ENCODE data around the gene CHRM4. TPM values are rescaled to one million over a fixed set of nuclear protein-coding genes. Genes with fewer than 3 reads are reported as not detected.

The CHRM4 gene
- 0.37 and 0.39 TPM in 2 replicates for total RNA-seq
- long read RNA-seq = 0 reads

- peak within 1 kb of the TSS; percentile 90 for H3K4me3 Mint-ChIP-seq
- H3K9me3 Mint-ChIP-seq = no peaks in the 10 kb centered on the region
- H3K27ac Mint-ChIP-seq (ENCODE audit: unreplicated experiment) = no peak within 1 kb of the TSS
- DNase-seq (ENCODE audit: low read depth, low spot score) = peak; percentile 51
- peak; percentile 57 for TF ChIP-seq CTCF (conservative IDR thresholded peaks at IDR 0.05)
- H3K36me3 Mint-ChIP-seq (ENCODE audit: low read depth) = no peaks in the 10 kb centered on the region
- peaks cover 18% of the 10 kb centered on the region for H3K4me1 Mint-ChIP-seq
- peaks cover 63% of the 10 kb centered on the region for H3K27me3 Mint-ChIP-seq (ENCODE audit: low read depth)
These were observed at the start of gene CHRM4 for GRCh38 chr11:46391578-46392420. CHRM4 (minus strand) TSS chr11:46391776; CDS start chr11:46386557, 5,219 bp downstream.

GRCh38 chr11:46438211-46438610 lies 46.6 kb upstream of the CHRM4 start:
- Mint-ChIP-seq H3K9me3 (no peaks in the 10 kb centered on the region), H3K27me3 (ENCODE audit: low read depth) (no peaks in the 10 kb centered on the region), H3K4me3 (no peak overlapping the region), H3K36me3 (ENCODE audit: low read depth) (peaks cover 5% of the 10 kb centered on the region), H3K4me1 (peaks cover 5% of the 10 kb centered on the region), H3K27ac (ENCODE audit: unreplicated experiment) (no peak overlapping the region)
- no peak for TF ChIP-seq CTCF (conservative IDR thresholded peaks at IDR 0.05)
- DNase-seq (ENCODE audit: low read depth, low spot score) = no peak

- Mint-ChIP-seq H3K9me3 (no peaks in the 10 kb centered on the region), H3K36me3 (ENCODE audit: low read depth) (peaks cover 10% of the 10 kb centered on the region), H3K4me3 (no peak overlapping the region), H3K27ac (ENCODE audit: unreplicated experiment) (no peak overlapping the region), H3K27me3 (ENCODE audit: low read depth) (no peaks in the 10 kb centered on the region), H3K4me1 (peaks cover 5% of the 10 kb centered on the region)
- no peak for DNase-seq (ENCODE audit: low read depth, low spot score)
- TF ChIP-seq CTCF (conservative IDR thresholded peaks at IDR 0.05) = no peak
These were observed 45.6 kb upstream of the CHRM4 start for GRCh38 chr11:46437122-46437689.

GRCh38 chr11:46436113-46436512 lies 44.5 kb upstream of the CHRM4 start:
- Mint-ChIP-seq H3K27ac (ENCODE audit: unreplicated experiment) (no peak overlapping the region), H3K9me3 (no peaks in the 10 kb centered on the region), H3K36me3 (ENCODE audit: low read depth) (peaks cover 12% of the 10 kb centered on the region), H3K4me3 (no peak overlapping the region), H3K27me3 (ENCODE audit: low read depth) (no peaks in the 10 kb centered on the region), H3K4me1 (peaks cover 5% of the 10 kb centered on the region)
- no peak for TF ChIP-seq CTCF (conservative IDR thresholded peaks at IDR 0.05)
- DNase-seq (ENCODE audit: low read depth, low spot score) = no peak

GRCh38 chr11:46435679-46436078 lies 44.1 kb upstream of the CHRM4 start:
- Mint-ChIP-seq H3K4me3 (no peak overlapping the region), H3K27me3 (ENCODE audit: low read depth) (no peaks in the 10 kb centered on the region), H3K4me1 (peaks cover 5% of the 10 kb centered on the region), H3K36me3 (ENCODE audit: low read depth) (peaks cover 12% of the 10 kb centered on the region), H3K27ac (ENCODE audit: unreplicated experiment) (no peak overlapping the region), H3K9me3 (no peaks in the 10 kb centered on the region)
- no peak for TF ChIP-seq CTCF (conservative IDR thresholded peaks at IDR 0.05)
- no peak for DNase-seq (ENCODE audit: low read depth, low spot score)
